ENCODE results near the gene HDGFL3.

DNA sequence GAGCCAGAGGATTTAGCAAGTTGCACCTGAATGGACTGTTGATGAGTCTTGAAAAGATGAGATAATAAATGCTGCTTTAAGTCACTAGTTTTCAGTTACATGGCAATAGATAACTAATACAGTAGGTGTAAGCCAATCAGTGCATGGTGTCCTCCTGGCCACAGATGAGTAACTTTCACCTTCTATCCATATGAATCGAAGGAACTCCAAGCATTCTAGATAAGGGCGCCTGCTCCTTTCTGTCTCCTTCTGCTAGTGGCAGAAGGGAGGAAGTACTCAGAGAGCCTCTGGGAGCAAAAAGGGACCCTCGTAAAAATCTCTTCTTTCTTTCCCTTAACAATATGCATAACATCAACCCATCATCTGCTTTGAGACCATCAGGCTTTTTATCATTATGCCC lies 62.9 kb downstream of the HDGFL3 start:
- TF ChIP-seq CTCF (IDR thresholded peaks at IDR 0.05) (no peak), POLR2A (IDR thresholded peaks at IDR 0.05) (no peak)
